Measurements from ENCODE around the gene USP24.
A peak's percentile ranks its signal among the peaks of the same experiment; 100 is the strongest.
"Not testable (repeated sequence)": the region's sequence is repeated elsewhere in the genome, so short reads cannot be mapped to it uniquely, and the experiment has no call there.

Gene USP24

DNA sequence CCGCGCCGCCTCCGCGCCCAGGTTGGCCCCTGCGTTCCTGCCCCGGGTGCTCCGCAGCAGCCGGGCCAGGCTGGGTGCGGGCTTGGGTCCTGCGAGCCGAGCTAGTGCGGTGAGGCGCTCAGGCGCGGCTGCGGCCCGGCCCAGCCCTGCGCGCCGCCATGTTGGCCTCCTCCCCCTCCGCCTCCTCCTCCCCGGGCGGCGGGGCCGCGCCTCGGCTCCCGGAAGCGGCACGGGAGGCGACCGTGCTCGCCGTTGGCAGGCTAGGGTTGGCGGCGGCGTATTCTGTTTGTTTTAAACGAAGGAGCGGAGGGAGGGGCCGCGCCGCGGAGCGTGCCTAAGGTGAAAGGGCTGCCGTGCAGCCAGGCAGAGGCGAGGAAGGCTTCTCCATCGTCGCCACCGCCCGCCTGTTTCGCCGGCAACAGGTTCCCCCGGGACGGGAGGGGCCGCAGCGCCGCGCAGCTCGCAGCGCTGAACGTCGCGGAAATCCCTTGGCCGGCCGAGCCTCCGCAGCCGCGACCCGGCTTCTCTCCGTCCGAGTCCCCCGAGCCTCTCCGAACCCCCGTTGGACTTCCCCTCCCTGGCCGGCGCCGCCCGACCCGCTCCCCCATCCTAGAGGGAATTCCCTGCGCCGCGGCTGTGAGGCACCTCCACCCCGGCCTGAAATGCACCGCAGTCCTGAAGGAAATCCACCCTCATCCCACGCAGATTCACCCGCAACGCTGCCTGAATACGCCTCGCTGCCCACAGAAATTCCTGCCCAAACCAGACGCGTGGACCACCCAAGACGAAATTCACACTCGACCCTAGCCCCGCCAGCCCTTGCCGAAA lies at the start of gene USP24:
USP24 (minus strand) TSS at position 171 of the 828 bp plus-strand sequence. CDS start 251 bp downstream, outside the sequence.
- DNase-seq, result peak; percentile 78

GRCh38 chr1:55262822-55263221 lies 47.7 kb upstream of the USP24 start:
- DNase-seq, result no peak

- DNase-seq, result no peak
Measured at GRCh38 chr1:55259911-55260609, 44.9 kb upstream of the USP24 start.

DNA sequence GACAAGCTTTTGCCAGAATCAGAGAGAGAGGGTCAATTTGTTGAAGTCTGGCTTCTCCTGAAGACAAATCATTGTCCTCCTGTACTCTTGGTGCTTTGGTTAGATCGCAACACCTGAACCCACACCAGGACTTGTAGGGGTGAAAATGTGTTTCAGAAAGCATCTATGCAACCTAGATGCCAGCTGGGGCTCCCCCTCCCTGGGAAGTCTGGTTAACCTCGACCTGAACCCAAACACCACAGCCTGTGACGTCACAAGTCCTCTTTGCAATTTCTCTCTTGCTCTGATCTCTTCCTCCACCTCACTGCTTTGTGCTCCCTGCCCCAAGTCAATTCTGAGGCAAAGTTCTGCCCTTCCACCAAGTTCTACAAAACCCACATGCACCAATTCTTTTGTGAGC lies 42.8 kb upstream of the USP24 start:
- peak; percentile 59 for DNase-seq

GRCh38 chr1:55255901-55256300 lies 40.7 kb upstream of the USP24 start:
- DNase-seq, result no peak

- no peak for DNase-seq
Measured at GRCh38 chr1:55252942-55253589, 37.9 kb upstream of the USP24 start.

DNA sequence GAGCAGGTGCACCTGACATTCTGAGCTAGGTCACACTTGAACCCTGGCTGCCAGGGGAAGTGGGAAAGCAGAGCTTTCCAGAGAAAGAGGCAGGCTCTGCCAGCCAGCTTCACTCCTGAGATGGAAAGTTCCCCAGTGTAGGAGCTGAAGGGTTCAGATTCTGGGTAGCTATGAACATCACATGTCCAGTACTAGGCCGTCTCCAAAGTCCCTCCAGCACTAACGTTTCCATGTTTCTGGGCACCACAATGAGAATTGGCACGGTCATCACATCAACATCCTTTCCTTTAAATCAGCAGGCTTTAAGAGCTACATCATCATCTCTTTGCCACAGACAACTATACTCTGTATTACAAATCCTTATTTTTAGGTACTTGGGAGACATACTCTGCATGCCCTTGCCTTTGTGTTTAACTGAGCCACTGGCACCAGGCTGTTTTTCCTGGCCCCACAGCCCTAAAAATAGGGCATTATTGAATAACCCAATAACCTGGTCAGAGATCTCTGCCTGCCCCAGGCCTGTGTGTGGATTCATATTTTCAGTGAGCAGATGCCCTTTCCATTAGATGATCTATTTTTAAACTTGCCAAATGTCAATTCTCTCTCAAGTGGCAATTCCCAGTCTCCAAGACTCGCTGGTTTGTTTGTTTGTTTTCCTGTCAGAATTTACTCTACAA lies 35.4 kb upstream of the USP24 start:
- DNase-seq, result no peak

DNA sequence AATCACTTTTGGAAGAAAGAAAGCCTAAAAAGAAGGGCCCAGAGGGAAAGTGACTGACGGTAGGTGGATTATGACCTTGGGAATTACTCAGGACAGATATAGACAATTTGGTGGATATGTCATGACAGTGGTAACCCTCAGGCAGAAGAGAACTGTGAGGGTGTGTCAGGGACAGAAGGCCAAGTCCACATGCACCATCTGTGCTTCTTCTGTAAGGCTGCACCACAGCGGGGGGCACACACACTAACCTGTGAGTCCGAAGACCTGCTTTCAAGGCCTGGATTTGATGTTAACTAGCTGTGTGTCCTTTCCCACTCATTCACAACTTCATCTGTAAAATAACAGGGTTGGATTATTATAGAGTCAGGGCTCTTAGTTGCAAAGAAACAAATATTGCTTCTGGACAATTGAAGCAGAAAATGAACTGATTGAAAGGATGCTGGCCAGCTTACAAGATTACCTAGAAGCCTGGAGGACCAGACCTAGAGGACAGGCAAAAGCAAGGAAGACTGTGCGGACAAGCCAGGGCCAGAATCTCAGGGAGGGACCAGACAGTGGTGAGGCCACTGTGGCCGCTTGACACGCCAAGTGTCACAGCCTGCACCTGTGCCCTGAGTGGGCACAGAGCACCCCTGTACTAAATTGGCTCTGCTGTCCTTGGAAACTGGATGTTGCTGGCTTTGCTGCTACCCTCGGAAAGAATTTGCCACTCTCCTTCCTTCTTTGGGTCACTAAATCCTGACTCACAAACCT lies 34.7 kb upstream of the USP24 start:
- no peak for DNase-seq

DNA sequence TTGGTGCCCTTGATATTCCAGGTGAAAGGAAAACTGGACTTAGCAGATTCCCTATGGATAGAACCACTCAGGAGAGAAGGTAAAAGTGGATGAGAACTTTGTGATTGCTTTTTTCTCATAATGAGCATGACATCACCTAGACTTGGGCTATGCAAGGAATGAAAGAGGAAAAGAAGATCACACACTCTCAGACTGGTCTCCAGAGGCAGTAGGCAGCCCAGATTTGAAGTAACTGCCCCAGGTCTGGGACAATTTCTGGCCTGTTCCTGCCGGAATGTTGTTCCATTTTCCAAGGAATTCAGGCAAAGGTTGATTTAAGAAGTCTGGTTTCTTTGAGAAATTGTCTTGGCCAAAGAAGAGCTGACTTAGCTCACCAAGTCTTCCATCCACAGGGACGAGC lies 31.7 kb upstream of the USP24 start:
- DNase-seq, result no peak

DNA sequence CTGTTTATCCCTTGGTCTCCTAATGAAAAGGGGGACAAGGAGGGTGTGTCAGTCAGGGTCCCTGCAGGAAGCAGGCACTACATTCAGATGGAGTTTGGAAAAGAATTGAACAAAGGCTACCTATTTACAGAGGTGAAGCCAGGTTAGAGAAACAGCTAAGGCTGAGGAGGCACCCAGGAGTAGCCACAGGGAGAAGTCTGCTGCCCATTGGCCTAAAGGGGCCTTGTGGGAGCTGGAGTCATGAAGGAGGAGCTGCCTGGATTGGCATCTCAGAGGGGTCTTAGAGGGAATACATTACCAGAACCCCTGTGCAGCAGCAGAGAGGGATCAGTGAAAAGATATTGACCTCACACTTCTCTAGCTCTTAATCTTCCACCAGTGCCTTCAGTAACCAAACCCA lies 31.2 kb upstream of the USP24 start:
- no peak for DNase-seq

- no peak for DNase-seq
Measured at GRCh38 chr1:55245781-55246180, 30.6 kb upstream of the USP24 start.

- DNase-seq, result no peak
Measured at GRCh38 chr1:55244476-55245099, 29.4 kb upstream of the USP24 start.

- DNase-seq, result no peak
Measured at GRCh38 chr1:55243655-55244054, 28.5 kb upstream of the USP24 start.

DNA sequence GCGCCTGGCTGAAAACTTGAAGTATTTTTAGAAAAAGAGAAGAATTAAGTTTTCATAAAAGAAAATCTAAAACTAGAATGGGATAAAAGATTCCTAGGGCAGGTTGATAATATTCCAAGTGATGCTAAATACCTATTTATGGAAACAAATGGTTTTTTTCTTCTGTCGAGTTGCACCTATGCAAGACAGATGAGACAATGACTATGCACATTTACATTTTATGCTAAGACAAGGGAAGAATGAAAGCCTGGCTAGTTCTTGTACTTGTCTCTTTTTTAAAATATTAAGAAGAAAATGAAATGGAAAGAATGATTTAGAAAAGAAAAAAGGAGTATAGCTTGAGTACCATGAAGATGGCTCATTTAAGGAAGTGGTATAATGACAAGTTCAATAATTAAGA lies 24.4 kb upstream of the USP24 start:
- no peak for DNase-seq

DNA sequence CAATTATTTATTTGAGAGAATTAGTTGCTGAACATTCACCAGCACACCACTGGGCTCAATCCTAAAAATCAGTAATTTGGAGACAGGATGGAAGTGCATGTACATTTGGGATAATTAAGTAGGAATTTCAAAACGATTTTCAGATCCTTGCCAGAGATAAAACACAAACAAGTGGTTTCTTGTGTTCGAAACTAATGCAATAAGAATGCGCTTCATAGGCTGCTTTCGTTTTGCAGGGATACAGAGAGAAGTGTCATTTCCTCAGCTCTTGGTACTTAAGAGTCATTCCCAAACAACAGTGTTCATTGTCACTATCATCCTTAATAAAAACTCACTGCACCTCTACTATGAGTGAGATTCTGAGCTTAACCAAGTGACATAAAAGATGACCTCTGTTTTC lies 20.6 kb upstream of the USP24 start:
- no peak for DNase-seq

DNA sequence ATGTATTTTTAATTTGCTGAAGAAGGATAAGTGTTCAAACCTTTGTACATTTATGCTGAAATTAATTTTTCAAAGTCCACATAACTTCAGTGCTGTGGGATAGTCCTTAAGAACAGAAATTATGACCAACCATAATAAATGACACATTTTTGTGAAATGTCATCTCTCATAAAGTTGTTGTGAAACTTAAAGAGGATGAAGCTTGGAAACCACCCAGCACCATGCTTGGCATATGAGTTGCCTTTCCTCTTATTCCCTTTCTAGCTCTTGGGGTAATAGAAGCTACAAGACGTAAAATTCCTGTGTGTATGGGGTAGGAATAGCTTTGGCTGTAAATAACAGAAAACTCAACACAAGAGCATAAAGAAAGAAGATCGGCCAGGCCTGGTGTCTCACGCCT lies 18.9 kb upstream of the USP24 start:
- no peak for DNase-seq

DNA sequence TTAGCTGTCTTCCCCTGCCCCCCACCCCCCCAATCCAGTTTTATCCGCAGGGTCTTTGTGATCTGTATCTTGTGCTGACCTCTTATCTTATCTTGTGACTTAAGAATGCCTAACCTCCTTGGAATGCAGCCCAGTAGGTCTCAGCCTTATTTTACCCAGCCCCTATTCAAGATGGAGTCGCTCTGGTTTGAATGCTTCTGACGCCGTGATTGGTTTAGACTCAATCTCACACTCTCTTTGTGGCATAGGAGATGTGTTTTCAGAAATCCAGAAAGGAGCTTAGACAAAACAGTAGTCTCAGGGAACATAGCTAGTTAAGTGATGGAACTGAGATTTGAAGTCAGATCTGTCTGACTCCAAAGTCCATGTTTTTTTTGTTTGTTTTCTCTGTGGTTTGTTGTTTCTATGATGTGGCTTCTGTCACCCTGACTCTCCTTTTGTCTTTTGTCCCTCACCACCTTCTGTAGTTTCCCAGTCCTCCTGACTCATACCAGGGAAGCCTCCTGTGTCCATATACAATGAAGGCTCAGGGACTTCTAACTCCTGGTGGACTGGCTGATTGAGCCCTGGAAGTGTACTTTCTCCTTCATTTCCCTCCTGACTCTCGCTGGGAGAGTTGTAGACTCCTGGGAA lies 18.1 kb upstream of the USP24 start:
- no peak for DNase-seq

DNA sequence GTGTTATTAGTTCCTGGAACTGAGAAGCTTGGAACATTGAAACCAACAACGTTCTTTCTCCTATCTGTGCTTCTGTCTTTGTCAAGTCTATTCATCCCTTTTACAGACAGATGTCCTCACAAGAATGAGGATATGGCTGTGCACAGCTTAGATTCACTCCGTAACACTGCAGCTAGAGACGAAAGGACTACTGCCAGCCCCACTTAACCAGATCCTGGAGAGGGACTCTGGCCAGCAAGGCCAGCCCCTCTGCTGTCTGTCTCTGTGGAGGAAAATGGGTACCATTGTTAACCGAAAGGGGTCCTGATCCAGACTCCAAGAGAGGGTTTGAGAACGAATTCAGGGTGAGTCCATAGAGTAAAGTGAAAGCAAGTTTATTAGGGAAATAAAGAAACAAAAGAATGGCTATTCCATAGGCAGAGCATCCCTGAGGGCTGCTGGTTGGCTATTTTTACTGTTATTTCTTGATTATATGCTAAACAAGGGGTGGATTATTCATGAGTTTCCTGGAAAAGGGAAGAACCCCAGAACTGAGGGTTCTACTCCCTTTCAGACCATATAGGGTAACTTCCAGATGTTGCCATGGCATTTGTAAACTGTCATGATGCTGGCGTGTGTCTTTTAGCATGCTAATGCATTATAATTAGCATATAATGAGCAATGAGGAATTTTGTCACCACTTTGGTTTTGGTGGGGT lies 17.4 kb upstream of the USP24 start:
- no peak for DNase-seq

DNA sequence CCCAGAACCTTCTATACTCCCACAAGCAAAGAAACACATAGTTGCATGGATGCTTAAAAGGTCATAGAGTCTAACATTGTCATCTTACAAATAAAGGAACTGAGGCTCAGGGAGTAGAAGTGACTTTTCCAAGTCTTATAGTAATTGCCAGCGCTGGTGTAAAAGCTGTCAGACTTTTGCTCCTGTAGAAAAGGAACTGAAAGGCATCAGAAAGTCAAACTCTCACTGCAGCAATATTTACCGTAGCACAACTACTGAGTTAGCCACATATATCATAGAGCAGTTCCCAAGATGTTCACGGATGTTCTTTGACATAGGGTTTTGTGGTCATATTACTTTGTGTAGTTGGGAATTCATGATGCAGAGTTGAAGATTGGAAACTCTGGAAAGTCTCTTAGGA lies 16.6 kb upstream of the USP24 start:
- DNase-seq, result no peak

GRCh38 chr1:55230659-55231058 lies 15.5 kb upstream of the USP24 start:
- no peak for DNase-seq

GRCh38 chr1:55229726-55230125 lies 14.6 kb upstream of the USP24 start:
- not testable (repeated sequence) for DNase-seq
